ENCODE results near the gene AFP. TPM values are rescaled to one million over a fixed set of nuclear protein-coding genes. Genes with fewer than 3 reads are reported as not detected.

The AFP gene
- total RNA-seq, 4 donors from 2014 or later, result not detected

DNA sequence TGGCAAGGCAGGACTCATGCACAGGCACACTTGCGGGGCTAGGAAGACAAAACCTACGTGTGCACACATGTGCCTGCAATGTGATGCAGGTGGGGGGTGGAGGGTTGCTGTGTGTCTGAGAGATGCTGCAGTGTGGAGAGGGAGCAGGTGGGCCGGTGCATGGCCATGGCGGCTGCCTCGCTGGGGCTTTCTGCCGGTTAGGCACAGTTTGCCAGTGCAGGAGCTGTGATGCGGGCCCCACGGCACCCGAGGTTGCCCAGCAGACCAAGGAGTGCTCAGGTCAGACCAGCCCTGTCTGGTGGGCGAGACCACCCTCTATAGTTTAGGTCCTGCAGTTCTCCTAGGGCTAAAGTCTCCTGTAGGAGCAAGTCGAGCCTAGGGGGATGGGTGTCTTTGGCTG, 41.2 kb downstream of the AFP start:
- peaks cover 0 to 20% (median 0%) of the 10 kb centered on the region in 4 donors for H3K9me3 ChIP-seq
- DNase-seq (ENCODE audit: low spot score in 2 of 2), result no peak
- H3K4me3 ChIP-seq, result no peak overlapping the region
- no peaks in the 10 kb centered on the region for H3K4me1 ChIP-seq
- TF ChIP-seq POLR2A (IDR thresholded peaks at IDR 0.05) (no peak), EP300 (IDR thresholded peaks at IDR 0.05) (no peak)
- TF ChIP-seq, protein P1, sequence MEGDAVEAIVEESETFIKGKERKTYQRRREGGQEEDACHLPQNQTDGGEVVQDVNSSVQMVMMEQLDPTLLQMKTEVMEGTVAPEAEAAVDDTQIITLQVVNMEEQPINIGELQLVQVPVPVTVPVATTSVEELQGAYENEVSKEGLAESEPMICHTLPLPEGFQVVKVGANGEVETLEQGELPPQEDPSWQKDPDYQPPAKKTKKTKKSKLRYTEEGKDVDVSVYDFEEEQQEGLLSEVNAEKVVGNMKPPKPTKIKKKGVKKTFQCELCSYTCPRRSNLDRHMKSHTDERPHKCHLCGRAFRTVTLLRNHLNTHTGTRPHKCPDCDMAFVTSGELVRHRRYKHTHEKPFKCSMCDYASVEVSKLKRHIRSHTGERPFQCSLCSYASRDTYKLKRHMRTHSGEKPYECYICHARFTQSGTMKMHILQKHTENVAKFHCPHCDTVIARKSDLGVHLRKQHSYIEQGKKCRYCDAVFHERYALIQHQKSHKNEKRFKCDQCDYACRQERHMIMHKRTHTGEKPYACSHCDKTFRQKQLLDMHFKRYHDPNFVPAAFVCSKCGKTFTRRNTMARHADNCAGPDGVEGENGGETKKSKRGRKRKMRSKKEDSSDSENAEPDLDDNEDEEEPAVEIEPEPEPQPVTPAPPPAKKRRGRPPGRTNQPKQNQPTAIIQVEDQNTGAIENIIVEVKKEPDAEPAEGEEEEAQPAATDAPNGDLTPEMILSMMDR (IDR thresholded peaks at IDR 0.05), result no peak
- H3K27me3 ChIP-seq, result no peaks in the 10 kb centered on the region
- no peak overlapping the region for H3K27ac ChIP-seq
- 78 to 87% methylated on average over 10 of the region's 11 CpGs for WGBS, 2 donors
- H3K36me3 ChIP-seq, result no peaks in the 10 kb centered on the region

GRCh38 chr4:73479323-73479722, 43.3 kb downstream of the AFP start:
- WGBS, 2 donors, result 80 to 93% methylated on average over 1 of the region's 1 CpG
- TF ChIP-seq POLR2A (IDR thresholded peaks at IDR 0.05), result no peak
- no peak for TF ChIP-seq EP300 (IDR thresholded peaks at IDR 0.05)
- TF ChIP-seq, protein P1 (IDR thresholded peaks at IDR 0.05), result no peak
- no peak for DNase-seq (ENCODE audit: low spot score in 2 of 2)
- Histone ChIP-seq H3K27ac (no peak overlapping the region), H3K4me1 (no peaks in the 10 kb centered on the region), H3K9me3 (peaks cover 0 to 11% (median 0%) of the 10 kb centered on the region in 4 donors), H3K4me3 (no peak overlapping the region), H3K36me3 (no peaks in the 10 kb centered on the region), H3K27me3 (no peaks in the 10 kb centered on the region)

GRCh38 chr4:73481358-73481757, 45.3 kb downstream of the AFP start, which contains the start of gene AFM:
TSS of gene AFM (plus strand) at chr4:73481745. CDS start at chr4:73481776, 31 bp downstream.
- 46 to 50% methylated on average over 2 of the region's 2 CpGs for WGBS, 2 donors
- no peaks in the 10 kb centered on the region for H3K36me3 ChIP-seq
- no peaks in the 10 kb centered on the region for H3K9me3 ChIP-seq
- no peaks in the 10 kb centered on the region for H3K27me3 ChIP-seq
- H3K4me1 ChIP-seq, result no peaks in the 10 kb centered on the region
- TF ChIP-seq POLR2A (IDR thresholded peaks at IDR 0.05) (no peak), EP300 (IDR thresholded peaks at IDR 0.05) (no peak)
- TF ChIP-seq, protein P1 (IDR thresholded peaks at IDR 0.05), result no peak
- DNase-seq (ENCODE audit: low spot score in 2 of 2), result no peak
- no peak within 1 kb of the TSS for H3K27ac ChIP-seq
- no peak within 1 kb of the TSS for H3K4me3 ChIP-seq

DNA sequence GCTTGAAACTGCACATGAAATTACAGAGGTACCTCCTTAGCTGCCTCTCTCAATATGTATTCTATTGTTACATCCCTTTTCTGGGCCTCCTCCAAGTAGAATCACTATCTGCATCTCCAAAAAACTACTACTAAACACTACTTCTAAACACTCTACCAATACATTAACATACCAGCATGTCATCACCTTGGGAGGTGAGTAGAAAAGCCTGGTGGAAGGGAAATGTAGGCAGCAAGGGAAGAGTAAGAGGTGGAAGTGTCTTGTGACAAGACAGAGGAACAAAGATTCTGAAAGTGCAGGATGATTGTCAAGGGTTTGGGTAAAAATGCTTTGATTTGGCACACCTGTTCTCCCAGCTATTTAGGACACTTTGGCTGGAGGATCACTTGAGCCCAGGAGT, 49.1 kb downstream of the AFP start:
- DNase-seq (ENCODE audit: low spot score in 2 of 2), result no peak
- H3K36me3 ChIP-seq, result no peaks in the 10 kb centered on the region
- no peaks in the 10 kb centered on the region for H3K4me1 ChIP-seq
- H3K27ac ChIP-seq, result no peak overlapping the region
- H3K9me3 ChIP-seq, result no peaks in the 10 kb centered on the region
- TF ChIP-seq POLR2A (IDR thresholded peaks at IDR 0.05), result no peak
- no peak for TF ChIP-seq EP300 (IDR thresholded peaks at IDR 0.05)
- TF ChIP-seq, protein P1 (IDR thresholded peaks at IDR 0.05), result no peak
- H3K27me3 ChIP-seq, result no peaks in the 10 kb centered on the region
- H3K4me3 ChIP-seq, result no peak overlapping the region

GRCh38 chr4:73485596-73485995, 49.6 kb downstream of the AFP start:
- Histone ChIP-seq H3K9me3 (no peaks in the 10 kb centered on the region), H3K4me3 (no peak overlapping the region), H3K4me1 (no peaks in the 10 kb centered on the region), H3K27me3 (no peaks in the 10 kb centered on the region), H3K36me3 (no peaks in the 10 kb centered on the region), H3K27ac (no peak overlapping the region)
- DNase-seq (ENCODE audit: low spot score in 2 of 2), result no peak
- TF ChIP-seq EP300 (IDR thresholded peaks at IDR 0.05), result no peak
- no peak for TF ChIP-seq POLR2A (IDR thresholded peaks at IDR 0.05)
- TF ChIP-seq, protein P1 (IDR thresholded peaks at IDR 0.05), result no peak
